H9 (cell line): ENCODE data around the gene SPHK1. TPM values are rescaled to one million over a fixed set of nuclear protein-coding genes. Genes with fewer than 3 reads are reported as not detected.
A peak's percentile ranks its signal among the peaks of the same experiment; 100 is the strongest.

Source experiments
- DNase-seq: peaks from one replicate; pipeline ENCODE4 v3.0.0-alpha.2; 2017
- H2AFZ ChIP-seq: one replicate; pipeline ENCODE4 v1.6.1; 2013; ENCODE audit warnings: mild to moderate bottlenecking, low read length, control low read depth, moderate library complexity
- H2AK5ac ChIP-seq: 2 replicates; pipeline ENCODE4 v1.6.1; 2013; ENCODE audit warnings: low read length, control low read depth, mixed read lengths; ENCODE audit not compliant: insufficient read length
- H2BK120ac ChIP-seq: one replicate; pipeline ENCODE4 v1.6.1; 2013; ENCODE audit warnings: low read depth, mild to moderate bottlenecking, low read length, control low read depth, inconsistent platforms; ENCODE audit not compliant: poor library complexity, severe bottlenecking
- H2BK12ac ChIP-seq: 2 replicates; pipeline ENCODE4 v1.6.1; 2013; ENCODE audit warnings: low read length, control low read depth, mixed read lengths, low read depth; ENCODE audit not compliant: insufficient read length
- H2BK15ac ChIP-seq: 2 replicates; pipeline ENCODE4 v1.6.1; 2013; ENCODE audit warnings: low read depth, low read length, control low read depth
- H2BK20ac ChIP-seq: one replicate; pipeline ENCODE4 v1.6.1; 2013; ENCODE audit warnings: low read depth, mild to moderate bottlenecking, low read length, control low read depth, inconsistent platforms; ENCODE audit not compliant: poor library complexity, severe bottlenecking
- H2BK5ac ChIP-seq: 2 replicates; pipeline ENCODE4 v1.6.1; 2013; ENCODE audit warnings: low read length, control low read depth, mixed read lengths; ENCODE audit not compliant: insufficient read length
- H3K14ac ChIP-seq: 2 replicates; pipeline ENCODE4 v1.6.1; 2013; ENCODE audit warnings: low read length, control low read depth; ENCODE audit not compliant: insufficient read depth
- H3K18ac ChIP-seq: 2 replicates; pipeline ENCODE4 v1.6.1; 2013; ENCODE audit warnings: low read depth, mild to moderate bottlenecking, mixed read lengths, low read length, control low read depth; ENCODE audit not compliant: insufficient read length
- H3K23ac ChIP-seq: 2 replicates; pipeline ENCODE4 v1.6.1; 2013; ENCODE audit warnings: low read length, control low read depth, mixed read lengths, low read depth; ENCODE audit not compliant: insufficient read length
- H3K23me2 ChIP-seq: 2 replicates; pipeline ENCODE4 v1.6.1; 2013; ENCODE audit warnings: low read depth, mild to moderate bottlenecking, mixed read lengths, low read length, control low read depth; ENCODE audit not compliant: insufficient read length, poor library complexity, severe bottlenecking
- H3K27ac ChIP-seq: 2 replicates; pipeline ENCODE4 v1.5.1; 2013; ENCODE audit warnings: low read length, control low read depth, mixed read lengths, low read depth; ENCODE audit not compliant: insufficient read length
- H3K27me3 ChIP-seq: 2 replicates; pipeline ENCODE4 v1.6.1; 2013; ENCODE audit warnings: low read length, control low read depth, inconsistent platforms; ENCODE audit not compliant: insufficient read depth
- H3K4ac ChIP-seq: 2 replicates; pipeline ENCODE4 v1.6.1; 2013; ENCODE audit warnings: low read depth, mild to moderate bottlenecking, control low read depth, inconsistent platforms, low read length, moderate library complexity
- H3K4me1 ChIP-seq: 2 replicates; pipeline ENCODE4 v1.6.1; 2013; ENCODE audit warnings: low read length, control low read depth, inconsistent platforms; ENCODE audit not compliant: insufficient read depth
- H3K4me2 ChIP-seq: 2 replicates; pipeline ENCODE4 v1.6.1; 2013; ENCODE audit warnings: low read length, control low read depth, mixed read lengths; ENCODE audit not compliant: insufficient read length, insufficient read depth
- H3K56ac ChIP-seq: 2 replicates; pipeline ENCODE4 v1.6.1; 2013; ENCODE audit warnings: low read depth, mild to moderate bottlenecking, mixed read lengths, low read length, control low read depth; ENCODE audit not compliant: insufficient read length
- H3K79me1 ChIP-seq: 2 replicates; pipeline ENCODE4 v1.6.1; 2013; ENCODE audit warnings: low read depth, mild to moderate bottlenecking, moderate library complexity, low read length, control low read depth, inconsistent platforms; ENCODE audit not compliant: insufficient read depth, poor library complexity, severe bottlenecking
- H3K79me2 ChIP-seq: 2 replicates; pipeline ENCODE4 v1.6.1; 2013; ENCODE audit warnings: low read length, control low read depth, inconsistent platforms; ENCODE audit not compliant: insufficient read depth
- H3K9ac ChIP-seq: 2 replicates; pipeline ENCODE4 v1.6.1; 2013; ENCODE audit warnings: low read length, control low read depth, mixed read lengths; ENCODE audit not compliant: insufficient read length; ENCODE audit errors: extremely low read depth
- H3K9me3 ChIP-seq: one replicate; pipeline ENCODE4 v1.6.1; 2013; ENCODE audit warnings: low read depth, low read length, inconsistent platforms; ENCODE audit not compliant: control insufficient read depth
- H3T11ph ChIP-seq: one replicate; pipeline ENCODE4 v1.6.1; 2013; ENCODE audit warnings: mild to moderate bottlenecking, low read length, control low read depth, inconsistent platforms
- H4K20me1 ChIP-seq: one replicate; pipeline ENCODE4 v1.6.1; 2013; ENCODE audit not compliant: control insufficient read depth, insufficient read length, insufficient read depth
- H4K5ac ChIP-seq: 2 replicates; pipeline ENCODE4 v1.6.1; 2013; ENCODE audit warnings: low read depth, mild to moderate bottlenecking, mixed read lengths, low read length, control low read depth; ENCODE audit not compliant: insufficient read length
- H4K8ac ChIP-seq: replicated peaks from 2 replicates; pipeline ENCODE4 v1.6.1; 2013; ENCODE audit warnings: low read length, control low read depth, mixed read lengths, low read depth; ENCODE audit not compliant: insufficient read length
- H4K91ac ChIP-seq: 2 replicates; pipeline ENCODE4 v1.6.1; 2013; ENCODE audit warnings: low read depth, mild to moderate bottlenecking, moderate library complexity, mixed read lengths, low read length, control low read depth; ENCODE audit not compliant: insufficient read length
- H3K27ac Mint-ChIP-seq, 3 experiments: 2 replicates in 2 of 3; 3 replicates in 1 of 3; pipeline ENCODE4 v1.8.0; 2020 to 2021; ENCODE audit warnings: mixed read lengths in 3 of 3, mild to moderate bottlenecking in 1 of 3, moderate library complexity in 1 of 3
- H3K27me3 Mint-ChIP-seq: 2 replicates; pipeline ENCODE4 v1.8.0; 2021; ENCODE audit warnings: low read depth, mild to moderate bottlenecking, moderate library complexity, mixed read lengths
- H3K36me3 Mint-ChIP-seq, 3 experiments: 2 replicates in 2 of 3; 3 replicates in 1 of 3; pipeline ENCODE4 v1.8.0; 2020 to 2021; ENCODE audit warnings: low read depth in 3 of 3, mixed read lengths in 3 of 3; ENCODE audit not compliant: insufficient read depth in 1 of 3
- H3K4me1 Mint-ChIP-seq, 2 experiments: 2 replicates each; pipeline ENCODE4 v1.8.0; 2020; ENCODE audit warnings: mixed read lengths in 2 of 2
- H3K4me3 Mint-ChIP-seq, 2 experiments: 2 replicates in 1 of 2; 3 replicates in 1 of 2; pipeline ENCODE4 v1.8.0; 2020 to 2021; ENCODE audit warnings: mild to moderate bottlenecking in 2 of 2, mixed read lengths in 2 of 2, moderate library complexity in 1 of 2
- H3K9me3 Mint-ChIP-seq, 2 experiments: 2 replicates in 1 of 2; 3 replicates in 1 of 2; pipeline ENCODE4 v1.8.0; 2020; ENCODE audit warnings: mild to moderate bottlenecking in 2 of 2, mixed read lengths in 2 of 2, moderate library complexity in 1 of 2
- WGBS: extraction: QIAGEN DNeasy Blood & Tissue Kit; methylation state at CpG from one replicate; pipeline ENCODE4 v1.1.7; 2013; ENCODE audit warnings: missing lambda C conversion rate, low lambda C conversion rate, mixed read lengths; ENCODE audit not compliant: insufficient read length; ENCODE audit errors: extremely low coverage; 5-methylcytosine and 5-hydroxymethylcytosine counted together
- total RNA-seq: library from RNA; stranded (reverse); gene quantifications from 2 replicates; pipeline ENCODE4 v1.2.1, GENCODE V29; 2021
- TF ChIP-seq, protein P1 (sequence below): fragments of 200-600 bp; sonication (generic); conservative IDR thresholded peaks from 3 replicates; pipeline ENCODE4 v1.8.0; 2021; ENCODE audit warnings: antibody characterized with exemption, mild to moderate bottlenecking

SPHK1 gene
- total RNA-seq, 1 experiment from 2014 or later = 1.4 TPM

DNA sequence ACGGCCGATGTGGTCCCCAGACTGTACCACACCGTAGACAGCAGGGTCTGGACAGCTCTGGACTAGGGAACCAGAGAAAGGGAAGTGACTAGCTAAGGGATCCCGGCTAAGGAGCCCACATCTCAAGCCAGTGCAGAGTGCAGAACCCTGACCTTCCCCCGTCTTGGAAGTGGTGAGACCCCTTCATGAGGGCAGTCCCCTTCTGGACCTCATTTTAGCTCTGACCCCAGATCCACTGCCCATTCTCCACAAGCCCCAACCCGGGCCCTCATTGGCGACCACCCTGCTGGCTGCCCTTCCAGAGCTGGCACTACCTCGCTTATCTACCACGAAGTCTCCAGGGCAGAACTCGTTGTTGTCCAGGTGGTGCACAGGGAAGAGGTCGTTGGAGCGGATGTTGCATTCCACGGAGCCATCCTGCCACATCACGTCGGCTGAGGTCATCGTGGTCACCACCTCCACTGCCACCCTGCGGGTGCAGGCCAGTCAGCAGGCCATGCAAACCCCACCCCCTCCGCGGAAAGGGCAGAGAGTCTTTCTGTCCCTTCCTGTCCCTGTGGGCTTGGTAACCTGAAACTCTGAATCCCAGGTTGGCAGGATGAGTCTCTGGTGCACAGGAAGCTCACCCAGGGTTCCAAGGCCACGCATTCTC lies 14.2 kb downstream of the SPHK1 start:
- WGBS = no CpG with 5 or more reads among the region's 20 CpGs
- Histone ChIP-seq H3K27ac (no peak overlapping the region), H2BK120ac (no peak overlapping the region), H4K20me1 (peaks cover 4% of the 10 kb centered on the region), H3K56ac (no peak overlapping the region), H2AFZ (no peak overlapping the region), H3K9me3 (no peaks in the 10 kb centered on the region), H3K27me3 (no peaks in the 10 kb centered on the region), H4K8ac (no peak overlapping the region), H3T11ph (no peak overlapping the region), H3K23ac (no peak overlapping the region), H2BK15ac (no peak overlapping the region), H4K91ac (no peak overlapping the region), H3K79me1 (no peaks in the 10 kb centered on the region), H3K9ac (no peak overlapping the region), H3K18ac (no peak overlapping the region), H2BK12ac (no peak overlapping the region), H3K79me2 (no peaks in the 10 kb centered on the region), H2BK5ac (no peak overlapping the region), H3K4me2 (no peak overlapping the region), H2BK20ac (no peak overlapping the region), H3K23me2 (no peaks in the 10 kb centered on the region), H3K4me1 (no peaks in the 10 kb centered on the region), H2AK5ac (no peak overlapping the region), H4K5ac (no peak overlapping the region), H3K4ac (no peak overlapping the region), H3K14ac (no peak overlapping the region)
- 0 out of 7 replicates have a peak overlapping the region, but pooled peaks of 2 of the 3 experiments have one; percentile 12 to 51 for H3K27ac Mint-ChIP-seq
- no peaks in the 10 kb centered on the region for H3K4me1 Mint-ChIP-seq
- peaks cover 53 to 89% (median 86%) of the 10 kb centered on the region in 3 experiments; a peak in 6 of 7 replicates for H3K36me3 Mint-ChIP-seq
- H3K27me3 Mint-ChIP-seq = no peaks in the 10 kb centered on the region
- no peak overlapping the region for H3K4me3 Mint-ChIP-seq
- DNase-seq = no peak
- TF ChIP-seq, protein P1, sequence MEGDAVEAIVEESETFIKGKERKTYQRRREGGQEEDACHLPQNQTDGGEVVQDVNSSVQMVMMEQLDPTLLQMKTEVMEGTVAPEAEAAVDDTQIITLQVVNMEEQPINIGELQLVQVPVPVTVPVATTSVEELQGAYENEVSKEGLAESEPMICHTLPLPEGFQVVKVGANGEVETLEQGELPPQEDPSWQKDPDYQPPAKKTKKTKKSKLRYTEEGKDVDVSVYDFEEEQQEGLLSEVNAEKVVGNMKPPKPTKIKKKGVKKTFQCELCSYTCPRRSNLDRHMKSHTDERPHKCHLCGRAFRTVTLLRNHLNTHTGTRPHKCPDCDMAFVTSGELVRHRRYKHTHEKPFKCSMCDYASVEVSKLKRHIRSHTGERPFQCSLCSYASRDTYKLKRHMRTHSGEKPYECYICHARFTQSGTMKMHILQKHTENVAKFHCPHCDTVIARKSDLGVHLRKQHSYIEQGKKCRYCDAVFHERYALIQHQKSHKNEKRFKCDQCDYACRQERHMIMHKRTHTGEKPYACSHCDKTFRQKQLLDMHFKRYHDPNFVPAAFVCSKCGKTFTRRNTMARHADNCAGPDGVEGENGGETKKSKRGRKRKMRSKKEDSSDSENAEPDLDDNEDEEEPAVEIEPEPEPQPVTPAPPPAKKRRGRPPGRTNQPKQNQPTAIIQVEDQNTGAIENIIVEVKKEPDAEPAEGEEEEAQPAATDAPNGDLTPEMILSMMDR = no peak
- H3K9me3 Mint-ChIP-seq = no peaks in the 10 kb centered on the region
